A172 (cell line): Measurements from ENCODE around the gene DFFB. TPM values are rescaled to one million over a fixed set of nuclear protein-coding genes. Genes with fewer than 3 reads are reported as not detected.
"Not testable (repeated sequence)": the region's sequence is repeated elsewhere in the genome, so short reads cannot be mapped to it uniquely, and the experiment has no call there.

Source experiments
- DNase-seq: peaks from one replicate; pipeline ENCODE4 v3.0.0-alpha.2; 2015; ENCODE audit warnings: low spot score
- total RNA-seq: library from RNA; depleted of rRNA; stranded (reverse); fragments of >200 nt; shearing (Covaris generic); gene quantifications from 2 replicates; pipeline ENCODE4 v1.2.3, GENCODE V29; 2014; rRNA removed

Gene DFFB
- total RNA-seq, result 3.3 and 5.5 TPM in 2 replicates

DNA sequence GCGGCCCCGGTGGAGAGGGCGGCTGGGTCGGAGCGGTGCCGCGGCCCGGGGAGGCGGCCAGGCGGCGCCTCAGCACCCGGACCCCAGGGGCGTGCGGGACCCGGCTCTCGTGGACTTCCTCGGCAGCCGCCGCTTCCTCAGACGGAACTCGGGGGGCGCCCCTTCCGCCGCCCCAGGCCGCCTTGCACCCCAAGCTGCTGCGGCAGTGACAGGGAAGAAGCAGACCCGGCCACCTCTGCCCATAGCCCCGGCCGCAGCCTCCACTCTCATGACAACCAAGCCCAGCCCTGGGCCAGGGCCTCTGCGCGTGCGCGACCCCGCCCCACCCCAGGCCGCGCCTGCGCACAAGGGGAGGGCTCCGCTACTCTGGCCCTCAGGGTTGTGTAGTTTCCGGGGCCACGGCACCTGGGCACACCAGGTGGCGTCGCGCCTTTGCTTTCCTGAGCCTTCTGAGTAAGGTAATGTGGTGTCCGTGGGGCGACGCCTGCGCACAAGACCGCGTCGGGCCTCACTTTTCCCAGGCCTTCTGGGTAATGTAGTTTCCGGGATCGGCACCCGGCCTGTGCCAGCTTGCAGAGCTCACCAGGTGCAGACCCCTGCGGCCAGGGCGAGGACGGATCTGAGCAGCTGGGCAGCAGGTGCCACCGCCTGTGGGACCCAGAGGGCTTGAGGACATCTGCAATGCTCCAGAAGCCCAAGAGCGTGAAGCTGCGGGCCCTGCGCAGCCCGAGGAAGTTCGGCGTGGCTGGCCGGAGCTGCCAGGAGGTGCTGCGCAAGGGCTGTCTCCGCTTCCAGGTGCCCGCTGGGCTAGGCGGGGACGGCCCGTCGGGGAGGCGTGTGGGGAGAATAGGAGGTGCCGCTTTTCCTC lies at the start of gene DFFB, which contains the start of gene CEP104:
Gene DFFB (plus strand): TSS at position 554 of the 868 bp plus-strand sequence. CDS start 128 bp downstream, at position 682.
Gene CEP104 (minus strand): TSS at position 289 of the 868 bp plus-strand sequence. CDS start 4,804 bp downstream, outside the sequence.
- peak; percentile 78 for DNase-seq

DNA sequence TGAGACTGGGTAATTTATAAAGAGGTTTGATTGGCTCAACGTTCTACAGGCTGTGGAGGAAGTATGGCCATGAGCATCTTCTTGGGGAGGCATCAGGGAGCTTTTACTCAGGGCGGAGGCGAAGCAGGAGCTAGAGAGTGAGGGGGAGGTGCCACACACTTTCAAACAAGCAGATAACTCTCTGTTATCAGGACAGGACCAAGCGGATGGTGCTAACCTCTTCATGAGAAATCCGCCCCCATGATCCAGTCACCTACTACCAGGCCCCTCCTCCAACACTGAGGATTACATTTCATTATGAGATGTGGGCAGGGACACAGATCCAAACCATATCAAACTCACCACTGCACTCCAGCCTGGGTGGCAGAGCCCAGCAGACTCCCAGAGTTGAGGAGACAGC lies 49.5 kb upstream of the DFFB start:
- DNase-seq, result no peak

DNA sequence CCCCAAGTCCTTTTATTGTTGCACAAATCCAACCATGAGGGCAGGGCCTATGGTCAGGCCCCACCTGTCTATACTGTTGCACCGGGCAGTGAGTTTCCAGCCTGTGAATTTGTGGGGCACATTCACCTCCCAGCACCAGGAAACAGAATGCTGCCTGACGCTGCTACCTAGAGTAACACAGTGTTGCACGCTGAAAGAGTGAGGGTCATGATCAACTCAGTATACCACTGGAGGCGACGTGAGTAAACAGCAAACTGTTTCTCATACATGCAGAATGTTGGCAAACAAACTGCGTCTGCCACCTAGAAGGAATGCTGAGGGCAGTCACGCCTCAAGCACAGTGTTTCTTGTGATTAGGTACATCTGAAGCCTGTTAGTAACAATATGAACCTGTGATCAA lies 47.6 kb upstream of the DFFB start:
- DNase-seq, result no peak

DNA sequence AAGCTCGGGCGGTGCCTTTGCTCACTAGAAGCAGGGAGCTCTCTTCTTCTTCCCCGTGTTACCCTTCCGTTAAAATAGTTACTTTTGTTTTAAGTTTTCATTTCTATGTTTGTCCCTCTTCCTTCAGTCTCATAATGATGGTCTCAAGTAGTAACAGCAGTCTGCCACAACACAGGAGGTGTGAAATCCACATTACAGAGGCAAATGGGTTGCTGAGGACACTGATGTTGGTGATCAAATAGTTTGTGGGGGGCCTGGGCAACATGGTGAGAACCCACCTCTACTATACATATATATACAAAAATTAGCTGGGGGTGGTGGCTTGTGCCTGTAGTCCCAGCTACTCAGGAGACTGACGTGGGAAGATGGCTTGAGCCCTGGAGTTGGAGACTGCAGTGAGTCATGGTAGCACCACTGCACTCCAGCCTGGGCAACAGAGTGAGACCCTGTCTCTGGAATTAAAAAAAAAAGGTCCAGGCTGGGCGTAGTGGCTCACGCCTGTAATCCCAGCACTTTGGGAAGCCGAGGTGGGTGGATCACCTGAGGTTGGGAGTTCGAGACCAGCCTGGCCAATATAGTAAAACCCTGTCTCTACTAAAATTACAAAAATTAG lies 47.0 kb upstream of the DFFB start:
- not testable (repeated sequence) for DNase-seq

DNA sequence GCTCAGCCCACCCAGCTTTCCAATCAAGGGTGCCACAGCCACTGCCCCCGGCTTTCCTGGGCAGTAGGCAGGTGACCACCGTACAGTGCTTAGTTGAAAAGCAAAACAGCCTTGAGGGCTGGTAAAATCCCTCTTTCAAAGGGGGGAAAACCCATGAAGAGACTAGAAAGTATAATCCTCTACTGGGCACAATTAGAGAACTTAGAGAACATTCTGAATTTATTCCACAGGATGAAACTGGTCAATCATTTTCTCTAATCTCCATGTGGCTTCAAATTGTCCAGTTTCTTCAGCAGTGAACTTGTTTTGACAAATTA lies 45.7 kb upstream of the DFFB start:
- DNase-seq, result no peak

GRCh38 chr1:3814065-3814464 lies 43.2 kb upstream of the DFFB start:
- DNase-seq, result no peak

DNA sequence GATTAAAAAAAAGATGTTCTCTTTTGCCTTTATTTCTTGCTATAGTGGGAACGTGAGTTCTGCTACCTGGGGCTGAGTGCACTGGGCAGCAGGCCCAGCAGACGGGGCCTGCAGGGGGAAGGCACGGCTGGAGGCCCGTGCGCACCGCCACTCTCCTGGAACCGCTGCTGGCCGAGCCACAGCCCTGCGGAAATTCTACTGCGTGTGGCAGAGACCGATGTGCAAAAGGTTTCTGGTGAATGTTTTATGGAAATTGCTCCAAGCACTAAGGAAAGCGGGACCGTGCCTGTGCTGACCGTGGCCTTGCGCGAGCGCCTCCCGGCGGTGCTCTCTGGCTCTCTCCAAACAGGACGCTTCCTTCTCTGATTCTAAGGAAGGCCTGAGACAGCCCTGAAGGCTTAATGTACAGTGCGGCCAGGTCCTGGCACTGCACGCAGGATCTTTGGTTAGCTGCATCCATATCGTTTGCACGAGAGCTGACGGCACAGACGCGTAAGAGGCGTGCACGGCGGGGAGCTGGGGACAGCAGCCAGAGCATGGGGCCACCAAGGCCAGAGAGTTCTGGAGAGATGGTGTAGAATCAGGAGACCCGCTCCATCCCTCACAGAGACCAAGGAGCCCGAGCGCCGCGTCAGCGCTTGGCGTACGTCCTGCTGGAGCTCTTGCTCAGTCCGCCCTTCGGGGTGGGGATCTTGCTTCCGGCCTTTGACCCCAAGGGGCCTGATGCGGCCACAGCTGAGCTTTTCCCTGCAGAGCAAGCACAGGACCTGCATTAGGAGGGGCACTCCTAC lies 42.3 kb upstream of the DFFB start:
- DNase-seq, result no peak

DNA sequence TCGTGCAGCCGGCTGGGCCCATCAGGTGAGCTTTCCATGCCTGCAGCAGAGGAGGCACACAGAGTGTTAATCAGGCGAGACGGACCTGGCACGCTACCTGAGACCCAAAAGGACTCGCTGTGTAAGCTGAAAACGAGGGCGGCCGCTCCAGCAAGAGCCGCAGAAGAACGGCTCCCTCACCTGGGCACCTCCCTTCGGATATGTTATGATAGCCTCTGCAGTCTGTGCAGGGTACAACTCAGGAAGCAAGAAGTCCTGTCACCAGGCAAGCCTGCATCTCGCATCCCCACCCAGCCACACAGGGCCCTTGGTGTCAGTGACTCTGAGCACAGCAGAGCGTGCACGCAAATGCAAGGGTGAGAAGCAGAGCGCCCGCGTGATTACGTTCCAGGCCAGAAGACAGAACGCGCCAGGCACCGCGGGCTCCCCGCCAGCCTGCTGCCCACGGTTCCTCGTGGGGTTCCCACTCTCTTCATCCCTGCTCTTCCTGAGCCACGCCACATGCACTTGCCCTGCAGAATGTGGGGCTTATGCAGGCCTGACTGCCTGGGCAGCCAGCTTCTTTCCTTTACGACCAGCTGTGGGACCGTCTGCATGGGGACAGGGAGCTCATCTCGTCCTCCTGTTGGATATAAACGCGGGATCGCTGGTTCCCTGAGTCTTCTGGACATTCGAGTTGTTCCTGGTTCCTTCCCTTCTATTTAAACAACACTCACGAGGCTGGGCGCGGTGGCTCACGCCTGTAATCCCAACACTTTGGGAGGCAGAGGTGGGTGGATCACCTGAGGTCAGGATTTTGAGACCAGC lies 40.7 kb upstream of the DFFB start:
- DNase-seq, result no peak

DNA sequence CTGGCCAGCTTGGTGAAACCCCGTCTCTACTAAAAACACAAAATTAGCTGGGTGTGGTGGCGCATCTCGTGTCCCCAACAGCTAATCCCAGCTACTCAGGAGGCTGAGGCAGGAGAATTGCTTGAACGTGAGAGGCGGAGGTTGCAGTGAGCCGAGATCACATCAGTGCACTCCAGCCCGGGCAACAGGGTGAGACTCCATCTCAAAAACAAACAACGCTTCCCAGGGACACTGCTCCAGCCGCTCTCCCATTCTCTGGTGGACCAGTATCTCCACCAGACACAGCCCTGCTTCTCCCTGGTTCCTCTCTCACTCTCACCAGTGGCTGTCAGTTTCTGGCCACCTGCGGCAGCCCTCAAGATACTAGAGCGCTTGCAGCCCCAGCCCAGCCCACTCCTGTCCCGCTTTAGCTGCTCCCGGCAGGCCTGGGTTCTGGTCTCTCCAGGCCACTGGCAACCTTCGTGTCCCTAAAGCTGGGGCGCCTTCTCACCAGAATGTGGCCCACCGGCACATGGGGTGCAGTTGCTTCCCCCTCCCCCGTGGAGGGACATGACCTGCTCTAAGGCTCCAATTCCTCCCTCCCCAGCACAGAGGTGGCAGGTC lies 40.0 kb upstream of the DFFB start:
- no peak for DNase-seq

- DNase-seq, result no peak
Observed at GRCh38 chr1:3817821-3818597, 39.3 kb upstream of the DFFB start.

- no peak for DNase-seq
Observed at GRCh38 chr1:3819771-3820200, 37.5 kb upstream of the DFFB start.

DNA sequence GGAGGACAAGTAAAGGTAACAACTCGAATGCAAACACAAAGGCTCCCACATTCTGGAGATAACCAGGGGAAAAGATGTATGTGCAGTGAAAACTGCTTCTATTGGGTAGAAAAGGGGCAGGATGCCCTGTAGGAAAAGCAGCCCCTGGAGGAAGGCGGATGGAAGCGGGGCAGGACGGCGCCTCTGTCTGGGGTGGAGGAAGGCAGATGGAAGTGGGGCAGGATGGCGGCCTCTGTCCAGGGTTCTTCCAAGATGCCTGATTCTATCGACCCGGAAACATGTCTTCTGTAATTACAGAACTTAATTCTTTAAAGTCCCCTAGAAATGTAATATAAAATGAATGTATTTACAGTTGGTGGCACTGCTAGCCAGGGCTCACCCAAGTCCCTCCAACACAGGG lies 37.0 kb upstream of the DFFB start:
- DNase-seq, result no peak

DNA sequence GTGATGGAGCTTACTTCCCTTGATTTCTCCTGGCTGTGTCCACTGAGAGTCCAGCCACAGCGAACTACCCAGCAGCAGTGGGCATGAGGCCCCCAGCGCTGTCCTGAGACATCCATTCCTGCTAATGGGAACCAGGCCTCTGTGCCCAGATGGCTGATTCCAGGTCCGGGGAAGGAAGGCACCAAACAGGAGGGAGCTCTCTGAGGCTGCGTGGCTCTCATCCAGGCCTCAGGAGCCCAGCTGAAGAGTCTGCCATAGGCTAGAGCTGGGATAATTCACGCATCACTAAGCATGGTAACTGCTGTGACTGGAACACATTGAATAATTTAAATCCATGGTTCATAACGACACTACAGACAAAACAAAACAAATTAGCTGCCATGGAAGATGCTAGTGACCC lies 36.3 kb upstream of the DFFB start:
- no peak for DNase-seq

DNA sequence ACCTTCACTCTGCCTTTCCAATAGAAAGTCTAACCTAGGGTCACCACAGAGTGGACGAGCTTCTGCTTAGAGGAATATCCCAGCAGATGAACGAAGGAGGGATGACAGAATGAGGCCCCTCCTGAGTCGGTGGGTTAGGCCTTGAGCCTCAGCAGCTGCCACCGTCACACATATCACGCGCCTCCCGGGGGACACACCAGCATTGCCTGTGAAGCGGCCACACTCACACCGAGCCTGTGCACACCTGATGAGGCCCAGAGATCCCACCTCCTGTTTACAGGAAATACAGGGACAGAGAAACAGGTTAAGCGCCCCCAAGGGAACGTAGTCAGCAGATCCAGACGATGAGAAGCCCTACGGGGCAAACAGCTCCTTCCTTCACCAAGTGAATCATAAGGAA lies 35.8 kb upstream of the DFFB start:
- no peak for DNase-seq

- DNase-seq, result no peak
Observed at GRCh38 chr1:3821908-3822307, 35.4 kb upstream of the DFFB start.

DNA sequence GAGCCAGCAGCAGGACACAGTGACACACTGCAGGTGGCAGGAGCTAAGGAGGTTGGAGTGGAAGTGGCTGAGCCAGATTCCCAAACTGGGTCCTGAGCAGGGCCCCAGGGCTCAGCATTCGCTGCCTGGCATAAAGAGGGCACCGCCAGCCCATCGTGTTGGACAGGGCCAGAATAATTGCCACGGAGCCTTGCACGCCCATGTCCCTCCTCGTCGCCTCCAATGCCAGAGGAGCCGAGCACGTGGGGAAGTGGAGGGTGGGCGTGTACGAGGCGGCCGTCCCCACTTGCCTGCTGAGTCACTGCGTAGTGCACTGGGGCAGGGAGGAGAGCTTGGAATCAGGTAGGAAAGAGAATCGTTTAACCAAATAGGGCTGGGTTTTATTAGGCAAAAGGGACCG lies 34.9 kb upstream of the DFFB start:
- DNase-seq, result no peak

- no peak for DNase-seq
Observed at GRCh38 chr1:3824650-3825049, 32.6 kb upstream of the DFFB start.

DNA sequence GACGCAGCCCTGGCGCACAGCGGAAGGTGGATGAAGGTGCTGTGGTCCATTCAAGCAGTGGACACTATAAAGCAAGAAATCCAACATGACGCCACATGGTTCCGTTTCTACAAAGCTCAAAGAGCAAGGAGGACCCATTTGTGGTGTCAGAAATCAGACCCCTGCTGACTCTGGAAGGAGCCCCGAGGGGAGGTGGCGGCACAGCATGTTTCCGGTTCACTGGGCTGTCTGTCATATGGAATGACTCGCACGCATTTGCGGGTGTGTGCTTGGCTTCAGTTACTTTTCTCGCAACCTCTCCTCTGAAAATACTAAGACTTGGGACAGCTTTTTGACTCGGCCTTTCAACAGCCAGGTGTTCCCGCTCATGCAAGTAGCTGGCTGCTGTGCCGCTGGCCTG lies 31.9 kb upstream of the DFFB start:
- no peak for DNase-seq

GRCh38 chr1:3827813-3828307 lies 29.4 kb upstream of the DFFB start:
- DNase-seq, result no peak

DNA sequence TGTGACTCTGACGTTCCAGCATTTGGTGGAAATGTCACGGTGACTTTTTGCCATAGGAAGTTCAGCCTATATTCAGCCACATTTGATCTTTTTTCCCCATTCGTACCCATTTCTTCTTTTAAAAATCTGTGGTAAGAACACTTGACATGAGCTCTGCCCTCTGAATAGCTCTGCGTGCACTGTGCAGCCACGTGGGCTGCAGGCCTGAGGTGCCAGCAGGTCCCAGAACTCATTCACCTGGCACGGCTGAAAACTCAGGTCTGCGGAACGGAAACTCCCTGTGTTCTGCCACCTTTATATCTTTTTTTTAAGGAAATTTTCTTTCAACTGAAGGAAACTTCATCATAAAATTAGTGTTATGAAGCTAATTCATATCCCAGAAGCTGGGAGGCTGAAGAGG lies 28.9 kb upstream of the DFFB start:
- no peak for DNase-seq
